SIG-M5 treated with dmso at 0.1 percent for 504 hours (cell line): ENCODE data around the gene EMD.
A peak's percentile ranks its signal among the peaks of the same experiment; 100 is the strongest.
"Not testable (repeated sequence)": the region's sequence is repeated elsewhere in the genome, so short reads cannot be mapped to it uniquely, and the experiment has no call there.

Experiments
- DNase-seq: peaks from one replicate; lab custom pipeline; 2025; ENCODE audit not compliant: unreplicated experiment; lab: John Stamatoyannopoulos, UW

The EMD gene

GRCh38 chrX:154371017-154371788, 7.9 kb upstream of the EMD start:
- DNase-seq: peak; percentile 84

- no peak for DNase-seq
Observed at GRCh38 chrX:154371789-154372300, 7.2 kb upstream of the EMD start.

GRCh38 chrX:154372612-154373022, 6.5 kb upstream of the EMD start:
- DNase-seq: no peak

- peak; percentile 61 for DNase-seq
Observed at GRCh38 chrX:154373340-154374306, 5.5 kb upstream of the EMD start.

- no peak for DNase-seq
Observed at GRCh38 chrX:154374313-154375155, 4.6 kb upstream of the EMD start, which contains the start of gene FLNA. Gene FLNA (minus strand): TSS chrX:154374634. CDS start chrX:154371245, 3,389 bp downstream.

- DNase-seq: no peak
Observed at GRCh38 chrX:154375156-154375504, 4.0 kb upstream of the EMD start.

GRCh38 chrX:154376774-154377173, 2.3 kb upstream of the EMD start:
- DNase-seq: no peak

GRCh38 chrX:154378059-154378798, 866 bp upstream of the EMD start:
- DNase-seq: peak; percentile 10

GRCh38 chrX:154379569-154379951, 465 bp downstream of the EMD start:
- no peak for DNase-seq

- no peak for DNase-seq
Observed at GRCh38 chrX:154380153-154380552, 1.1 kb downstream of the EMD start.

GRCh38 chrX:154380787-154381186, 1.7 kb downstream of the EMD start:
- no peak for DNase-seq

- no peak for DNase-seq
Observed at GRCh38 chrX:154381271-154381670, 2.2 kb downstream of the EMD start.

- DNase-seq: no peak
Observed at GRCh38 chrX:154382483-154383069, 3.5 kb downstream of the EMD start.

GRCh38 chrX:154383359-154384283, 4.5 kb downstream of the EMD start:
- no peak for DNase-seq

- DNase-seq: no peak
Observed at GRCh38 chrX:154384284-154384892, 5.3 kb downstream of the EMD start.

GRCh38 chrX:154388094-154388493, 9.0 kb downstream of the EMD start:
- not testable (repeated sequence) for DNase-seq

GRCh38 chrX:154388649-154389048, 9.6 kb downstream of the EMD start:
- not testable (repeated sequence) for DNase-seq
